OCI-LY7 (cell line): Measurements from ENCODE around the gene UGT1A4.
"Not testable (repeated sequence)": the region's sequence is repeated elsewhere in the genome, so short reads cannot be mapped to it uniquely, and the experiment has no call there.

Experiments used
- CTCF ChIP-seq: fragments of 200-600 bp; sonication (generic); conservative IDR thresholded peaks from 2 replicates; pipeline ENCODE4 v1.5.1; 2014; ENCODE audit warnings: mild to moderate bottlenecking, antibody characterized with exemption, low read length, moderate library complexity, mixed read lengths
- EZH2phosphoT487 ChIP-seq: fragments of 200-600 bp; sonication (generic); IDR thresholded peaks from 2 replicates; pipeline ENCODE4 v1.6.1; 2018; ENCODE audit warnings: low read depth, borderline replicate concordance, mild to moderate bottlenecking, mixed run types, antibody characterized with exemption, low read length, moderate library complexity, mixed read lengths

GRCh38 chr2:233745838-233746237 lies 27.3 kb downstream of the UGT1A4 start:
- TF ChIP-seq CTCF, EZH2phosphoT487: not testable (repeated sequence)
